HEK293T (cell line): ENCODE results near the gene LUZP2.

Source experiments
- ARNT ChIP-seq: fragments of 450-650 bp; IDR thresholded peaks from 2 replicates; pipeline ENCODE4 v1.6.1; 2017; ENCODE audit warnings: mild to moderate bottlenecking
- BHLHE40 ChIP-seq: fragments of 450-650 bp; IDR thresholded peaks from 2 replicates; pipeline ENCODE4 v1.6.1; 2016; ENCODE audit warnings: mild to moderate bottlenecking, moderate library complexity, borderline replicate concordance
- ELF4 ChIP-seq: fragments of 450-650 bp; IDR thresholded peaks from 2 replicates; pipeline ENCODE4 v1.6.1; 2017; ENCODE audit warnings: antibody characterized with exemption
- FOXK2 ChIP-seq: fragments of 450-650 bp; IDR thresholded peaks from 2 replicates; pipeline ENCODE4 v1.6.1; 2016; ENCODE audit warnings: mild to moderate bottlenecking
- FOXM1 ChIP-seq: fragments of 450-650 bp; IDR thresholded peaks from 2 replicates; pipeline ENCODE4 v1.6.1; 2017; ENCODE audit warnings: mild to moderate bottlenecking, borderline replicate concordance
- HDGF ChIP-seq: fragments of 450-650 bp; IDR thresholded peaks from 2 replicates; pipeline ENCODE4 v1.6.1; 2017; ENCODE audit warnings: antibody characterized with exemption, borderline replicate concordance
- NFRKB ChIP-seq: fragments of 450-650 bp; IDR thresholded peaks from 2 replicates; pipeline ENCODE4 v1.6.1; 2016; ENCODE audit warnings: mild to moderate bottlenecking, moderate library complexity
- SP1 ChIP-seq: fragments of 450-650 bp; IDR thresholded peaks from 2 replicates; pipeline ENCODE4 v1.6.1; 2017
- SUZ12 ChIP-seq: fragments of 450-650 bp; IDR thresholded peaks from 2 replicates; pipeline ENCODE4 v1.6.1; 2016; ENCODE audit warnings: mild to moderate bottlenecking
- TARDBP ChIP-seq: fragments of 450-650 bp; IDR thresholded peaks from 2 replicates; pipeline ENCODE4 v1.6.1; 2016

- TF ChIP-seq HDGF (no peak), BHLHE40 (no peak), FOXK2 (no peak), SUZ12 (no peak), SP1 (no peak), FOXM1 (no peak), NFRKB (no peak), ARNT (no peak), TARDBP (no peak), ELF4 (no peak)
Observed at GRCh38 chr11:25048632-25049031, 551.8 kb downstream of the LUZP2 start.
